Effector CD4-positive, alpha-beta T cell (primary cell): ENCODE data around the gene TMEM178B.
"Not testable (repeated sequence)": the region's sequence is repeated elsewhere in the genome, so short reads cannot be mapped to it uniquely, and the experiment has no call there.

Experiments
- DNase-seq: peaks from one replicate; pipeline ENCODE4 v3.0.0-alpha.2; 2020

The TMEM178B gene

GRCh38 chr7:141317033-141317585 is 243.2 kb downstream of the TMEM178B start:
- DNase-seq, result no peak

GRCh38 chr7:141320287-141320686 is 246.4 kb downstream of the TMEM178B start:
- DNase-seq, result no peak

GRCh38 chr7:141322383-141322782 is 248.5 kb downstream of the TMEM178B start:
- no peak for DNase-seq

- no peak for DNase-seq
Observed at GRCh38 chr7:141323826-141324225, 250.0 kb downstream of the TMEM178B start.

GRCh38 chr7:141324870-141325269 is 251.0 kb downstream of the TMEM178B start:
- no peak for DNase-seq

- DNase-seq, result no peak
Observed at GRCh38 chr7:141325275-141325674, 251.4 kb downstream of the TMEM178B start.

- DNase-seq, result no peak
Observed at GRCh38 chr7:141328290-141328689, 254.4 kb downstream of the TMEM178B start.

- DNase-seq, result not testable (repeated sequence)
Observed at GRCh38 chr7:141330285-141330684, 256.4 kb downstream of the TMEM178B start.

- DNase-seq, result no peak
Observed at GRCh38 chr7:141333459-141333858, 259.6 kb downstream of the TMEM178B start.

- no peak for DNase-seq
Observed at GRCh38 chr7:141335164-141335563, 261.3 kb downstream of the TMEM178B start.

- DNase-seq, result no peak
Observed at GRCh38 chr7:141339603-141340002, 265.7 kb downstream of the TMEM178B start.

GRCh38 chr7:141340991-141341390 is 267.1 kb downstream of the TMEM178B start:
- DNase-seq, result no peak

GRCh38 chr7:141342621-141343408 is 269.0 kb downstream of the TMEM178B start:
- no peak for DNase-seq

- DNase-seq, result no peak
Observed at GRCh38 chr7:141344153-141344935, 270.5 kb downstream of the TMEM178B start.

GRCh38 chr7:141348728-141349127 is 274.9 kb downstream of the TMEM178B start:
- no peak for DNase-seq

- DNase-seq, result no peak
Observed at GRCh38 chr7:141349338-141349737, 275.5 kb downstream of the TMEM178B start.

- DNase-seq, result no peak
Observed at GRCh38 chr7:141349804-141350203, 275.9 kb downstream of the TMEM178B start.

GRCh38 chr7:141351175-141351574 is 277.3 kb downstream of the TMEM178B start:
- no peak for DNase-seq

- DNase-seq, result no peak
Observed at GRCh38 chr7:141352955-141353354, 279.1 kb downstream of the TMEM178B start.

GRCh38 chr7:141354251-141354650 is 280.4 kb downstream of the TMEM178B start:
- DNase-seq, result no peak

- DNase-seq, result no peak
Observed at GRCh38 chr7:141355032-141355431, 281.2 kb downstream of the TMEM178B start.

GRCh38 chr7:141356161-141356560 is 282.3 kb downstream of the TMEM178B start:
- no peak for DNase-seq

GRCh38 chr7:141358386-141358785 is 284.5 kb downstream of the TMEM178B start:
- DNase-seq, result no peak

- no peak for DNase-seq
Observed at GRCh38 chr7:141359262-141359661, 285.4 kb downstream of the TMEM178B start.
